Esophagus muscularis mucosa (tissue), 4 donors: ENCODE results near the gene UBXN2A. TPM values are rescaled to one million over a fixed set of nuclear protein-coding genes. Genes with fewer than 3 reads are reported as not detected.

Source experiments
- DNase-seq: peaks from one replicate; pipeline ENCODE4 v3.0.0-alpha.2; 2017; ENCODE audit errors: extremely low spot score
- H3K27ac ChIP-seq, 4 donors: fragments of 200-600 bp; sonication (generic); replicated peaks in 1 of 4; 1 replicate in 3 of 4; 2 replicates in 1 of 4; pipeline ENCODE4 v1.5.1; 2016 to 2019; ENCODE audit warnings: mild to moderate bottlenecking in 1 of 4
- H3K27me3 ChIP-seq, 4 donors: fragments of 200-600 bp; sonication (generic); one replicate each; pipeline versions ENCODE4 v1.5.1 to v1.6.0; 2016 to 2019
- H3K36me3 ChIP-seq, 4 donors: fragments of 200-600 bp; sonication (generic); one replicate each; pipeline ENCODE4 v1.5.1; 2016 to 2019
- H3K4me1 ChIP-seq, 4 donors: fragments of 200-600 bp; sonication (generic); one replicate each; pipeline ENCODE4 v1.5.1; 2016 to 2019
- H3K4me3 ChIP-seq, 4 donors: fragments of 200-600 bp; sonication (generic); 1 replicate in 2 of 4; 2 replicates in 2 of 4; pipeline ENCODE4 v1.5.1; 2016 to 2019; ENCODE audit warnings: mild to moderate bottlenecking in 4 of 4, moderate library complexity in 1 of 4
- H3K9me3 ChIP-seq, 4 donors: fragments of 200-600 bp; sonication (generic); 1 replicate in 3 of 4; 2 replicates in 1 of 4; pipeline ENCODE4 v1.5.1; 2016 to 2019
- CTCF ChIP-seq, 3 experiments: fragments of 200-600 bp in 2 of 3; fragments of 450-650 bp in 1 of 3; sonication (generic) in 2 of 3; IDR thresholded peaks; one replicate each; pipeline ENCODE4 v1.5.1; 2017 to 2019; ENCODE audit warnings: antibody characterized with exemption in 3 of 3, mild to moderate bottlenecking in 2 of 3, moderate library complexity in 1 of 3
- EP300 ChIP-seq: sonication (generic); formaldehyde crosslinking; IDR thresholded peaks from one replicate; pipeline ENCODE4 v1.6.1; 2017; ENCODE audit warnings: antibody characterized with exemption
- POLR2A ChIP-seq: fragments of 450-650 bp; IDR thresholded peaks from one replicate; pipeline ENCODE4 v1.6.1; 2017; ENCODE audit warnings: antibody characterized with exemption, moderate library complexity, mild to moderate bottlenecking, low read depth
- POLR2AphosphoS5 ChIP-seq, 2 donors: sonication (generic); formaldehyde crosslinking; IDR thresholded peaks; one replicate each; pipeline ENCODE4 v1.6.1; 2017; ENCODE audit warnings: antibody characterized with exemption in 2 of 2
- WGBS: methylation state at CpG from one replicate; pipeline ENCODE4 v1.1.5; 2018; 5-methylcytosine and 5-hydroxymethylcytosine counted together
- intact Hi-C: fragments of 100-400 bp; cut with DNase I; formaldehyde crosslinking; loops from one replicate; pipeline ENCODE4 v1.15.1; 2023
- total RNA-seq, 4 donors: library from RNA; depleted of rRNA; stranded (reverse); fragments of >200 nt; gene quantifications; one replicate each; pipeline versions ENCODE4 v1.1.0 to v1.2.1, GENCODE V29; 2016

The UBXN2A gene
- total RNA-seq, 4 donors from 2014 or later, result 17.1 to 23.4 (median 20.3) TPM

GRCh38 chr2:23915327-23915726 is 24.9 kb upstream of the UBXN2A start:
- intact Hi-C loops, result no loop called here
- peaks cover 24 to 79% (median 71%) of the 10 kb centered on the region in 4 donors for H3K4me1 ChIP-seq
- no peak for TF ChIP-seq EP300
- no peak for TF ChIP-seq CTCF (IDR thresholded peaks at IDR 0.05)
- no peak for TF ChIP-seq POLR2AphosphoS5 (IDR thresholded peaks at IDR 0.05)
- TF ChIP-seq POLR2A, result no peak
- H3K36me3 ChIP-seq, result no peaks in the 10 kb centered on the region
- H3K9me3 ChIP-seq, result no peaks in the 10 kb centered on the region
- no peaks in the 10 kb centered on the region for H3K27me3 ChIP-seq
- no peak overlapping the region for H3K4me3 ChIP-seq
- no peak for DNase-seq
- WGBS, result 65% methylated on average over 7 of the region's 7 CpGs
- peak overlapping the region in 2 of 4 donors; percentile 24 to 54 for H3K27ac ChIP-seq

- no peaks in the 10 kb centered on the region for H3K27me3 ChIP-seq
- WGBS, result 47% methylated on average over 3 of the region's 3 CpGs
- H3K4me1 ChIP-seq, result peaks cover 31 to 78% (median 74%) of the 10 kb centered on the region in 4 donors
- H3K36me3 ChIP-seq, result no peaks in the 10 kb centered on the region
- intact Hi-C loops, result no loop called here
- TF ChIP-seq POLR2A (no peak), POLR2AphosphoS5 (IDR thresholded peaks at IDR 0.05) (no peak), CTCF (IDR thresholded peaks at IDR 0.05) (no peak), EP300 (no peak)
- DNase-seq, result no peak
- no peak overlapping the region for H3K4me3 ChIP-seq
- no peaks in the 10 kb centered on the region for H3K9me3 ChIP-seq
- peak overlapping the region; percentile 5 to 40 (median 16) for H3K27ac ChIP-seq
Observed at GRCh38 chr2:23916727-23917405, 23.4 kb upstream of the UBXN2A start.

GRCh38 chr2:23918837-23919489 is 21.3 kb upstream of the UBXN2A start:
- Histone ChIP-seq H3K9me3 (no peaks in the 10 kb centered on the region), H3K4me1 (peaks cover 34 to 91% (median 84%) of the 10 kb centered on the region in 4 donors)
- TF ChIP-seq POLR2A, result no peak
- TF ChIP-seq POLR2AphosphoS5 (IDR thresholded peaks at IDR 0.05), result no peak
- TF ChIP-seq CTCF (IDR thresholded peaks at IDR 0.05), result no peak
- TF ChIP-seq EP300, result no peak

GRCh38 chr2:23924589-23925359 is 15.5 kb upstream of the UBXN2A start:
- intact Hi-C loops, result loop anchor here (5.0 to 10.0 kb wide), 3 partner anchors 100 to 153 kb away; partner anchors contain the start of genes FKBP1B, SF3B6 and WDCP
- no peak for DNase-seq
- Histone ChIP-seq H3K9me3 (no peaks in the 10 kb centered on the region), H3K36me3 (no peaks in the 10 kb centered on the region), H3K4me3 (peak overlapping the region; percentile 76 to 97 (median 92)), H3K4me1 (peaks cover 34 to 77% (median 70%) of the 10 kb centered on the region in 4 donors), H3K27ac (peak overlapping the region; percentile 95 to 98 (median 98)), H3K27me3 (no peaks in the 10 kb centered on the region)
- TF ChIP-seq POLR2AphosphoS5 (IDR thresholded peaks at IDR 0.05) (no peak), CTCF (IDR thresholded peaks at IDR 0.05) (no peak), POLR2A (no peak), EP300 (no peak)
- WGBS, result 19% methylated on average over 7 of the region's 7 CpGs

More at GRCh38 chr2:23918837-23919489, 21.3 kb upstream of the UBXN2A start:
- no peaks in the 10 kb centered on the region for H3K27me3 ChIP-seq
- no peak overlapping the region for H3K27ac ChIP-seq
- intact Hi-C loops, result no loop called here
- WGBS, result 80% methylated on average over 8 of the region's 8 CpGs
- H3K4me3 ChIP-seq, result no peak overlapping the region
- no peaks in the 10 kb centered on the region for H3K36me3 ChIP-seq
- DNase-seq, result no peak
